Measurements from ENCODE around the gene MRTFB. TPM values are rescaled to one million over a fixed set of nuclear protein-coding genes. Genes with fewer than 3 reads are reported as not detected.

Gene MRTFB
- total RNA-seq, 1 experiment from 2014 or later: 29.8 TPM

GRCh38 chr16:14072360-14072759 lies 1.2 kb downstream of the MRTFB start:
- no peaks in the 10 kb centered on the region for H3K9me3 ChIP-seq (ENCODE audit: low read depth, low read length, poor library complexity, severe bottlenecking)
- POLR2A ChIA-PET (ENCODE audit: low non-redundant PET): no interaction called here
- no peaks in the 10 kb centered on the region for H3K36me3 ChIP-seq (ENCODE audit: insufficient read depth, low read length, poor library complexity, severe bottlenecking)
- H3K4me3 ChIP-seq (ENCODE audit: low read depth, low read length, poor library complexity, severe bottlenecking): peak overlapping the region; percentile 74
- DNase-seq (ENCODE audit: low spot score): no peak
- TF ChIP-seq EZH2 (IDR thresholded peaks at IDR 0.05; ENCODE audit: borderline replicate concordance, low read depth, low read length, poor library complexity, severe bottlenecking): no peak
- H3K4me1 ChIP-seq (ENCODE audit: insufficient read depth, low read length, poor library complexity, severe bottlenecking): no peaks in the 10 kb centered on the region
- CTCF ChIA-PET: no interaction called here
- intact Hi-C loops (cut with micrococcal nuclease; ENCODE audit: unreplicated experiment): loop anchor here (5.0 kb wide), 1 partner anchor 455 kb away; no protein-coding TSS in a partner anchor
- no peak overlapping the region for H3K27ac ChIP-seq (ENCODE audit: low read depth, low read length, poor library complexity, severe bottlenecking)
- no TSS peak for BruUV-seq (replicated peaks)
- H3K27me3 ChIP-seq (replicated peaks; ENCODE audit: insufficient read depth, low read depth, low read length, poor library complexity): no peaks in the 10 kb centered on the region

DNA sequence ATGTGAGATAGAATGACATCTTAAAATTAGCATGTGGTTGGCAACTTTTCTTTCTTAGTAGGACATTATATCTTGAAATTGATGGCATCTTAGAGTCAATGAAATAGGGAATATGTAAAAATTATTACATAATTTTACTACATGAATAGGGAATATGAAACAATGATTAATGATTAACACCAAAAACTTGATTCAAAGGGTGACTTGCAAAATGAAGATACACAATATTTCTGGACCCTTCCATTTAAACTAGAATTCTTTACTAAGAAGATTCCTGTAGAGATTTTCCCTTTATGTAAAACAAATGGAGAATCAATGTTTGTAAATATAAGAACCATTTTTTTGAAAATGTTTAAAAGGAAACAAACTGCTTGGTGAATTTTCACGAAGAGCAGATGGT lies 3.4 kb downstream of the MRTFB start:
- no peak for DNase-seq (ENCODE audit: low spot score)
- Histone ChIP-seq H3K36me3 (ENCODE audit: insufficient read depth, low read length, poor library complexity, severe bottlenecking) (no peaks in the 10 kb centered on the region), H3K27me3 (replicated peaks; ENCODE audit: insufficient read depth, low read depth, low read length, poor library complexity) (no peaks in the 10 kb centered on the region), H3K27ac (ENCODE audit: low read depth, low read length, poor library complexity, severe bottlenecking) (no peak overlapping the region), H3K9me3 (ENCODE audit: low read depth, low read length, poor library complexity, severe bottlenecking) (no peaks in the 10 kb centered on the region), H3K4me1 (ENCODE audit: insufficient read depth, low read length, poor library complexity, severe bottlenecking) (no peaks in the 10 kb centered on the region), H3K4me3 (ENCODE audit: low read depth, low read length, poor library complexity, severe bottlenecking) (no peak overlapping the region)
- intact Hi-C loops (cut with micrococcal nuclease; ENCODE audit: unreplicated experiment): loop anchor here (5.0 kb wide), 1 partner anchor 453 kb away; no protein-coding TSS in a partner anchor
- no peak for TF ChIP-seq EZH2 (IDR thresholded peaks at IDR 0.05; ENCODE audit: borderline replicate concordance, low read depth, low read length, poor library complexity, severe bottlenecking)
- TF ChIP-seq, protein P1, sequence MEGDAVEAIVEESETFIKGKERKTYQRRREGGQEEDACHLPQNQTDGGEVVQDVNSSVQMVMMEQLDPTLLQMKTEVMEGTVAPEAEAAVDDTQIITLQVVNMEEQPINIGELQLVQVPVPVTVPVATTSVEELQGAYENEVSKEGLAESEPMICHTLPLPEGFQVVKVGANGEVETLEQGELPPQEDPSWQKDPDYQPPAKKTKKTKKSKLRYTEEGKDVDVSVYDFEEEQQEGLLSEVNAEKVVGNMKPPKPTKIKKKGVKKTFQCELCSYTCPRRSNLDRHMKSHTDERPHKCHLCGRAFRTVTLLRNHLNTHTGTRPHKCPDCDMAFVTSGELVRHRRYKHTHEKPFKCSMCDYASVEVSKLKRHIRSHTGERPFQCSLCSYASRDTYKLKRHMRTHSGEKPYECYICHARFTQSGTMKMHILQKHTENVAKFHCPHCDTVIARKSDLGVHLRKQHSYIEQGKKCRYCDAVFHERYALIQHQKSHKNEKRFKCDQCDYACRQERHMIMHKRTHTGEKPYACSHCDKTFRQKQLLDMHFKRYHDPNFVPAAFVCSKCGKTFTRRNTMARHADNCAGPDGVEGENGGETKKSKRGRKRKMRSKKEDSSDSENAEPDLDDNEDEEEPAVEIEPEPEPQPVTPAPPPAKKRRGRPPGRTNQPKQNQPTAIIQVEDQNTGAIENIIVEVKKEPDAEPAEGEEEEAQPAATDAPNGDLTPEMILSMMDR (conservative IDR thresholded peaks at IDR 0.05; ENCODE audit: low read depth, low read length): no peak
- no TSS peak for BruUV-seq (replicated peaks)
- ChIA-PET POLR2A (ENCODE audit: low non-redundant PET) (no interaction called here), CTCF (no interaction called here)

DNA sequence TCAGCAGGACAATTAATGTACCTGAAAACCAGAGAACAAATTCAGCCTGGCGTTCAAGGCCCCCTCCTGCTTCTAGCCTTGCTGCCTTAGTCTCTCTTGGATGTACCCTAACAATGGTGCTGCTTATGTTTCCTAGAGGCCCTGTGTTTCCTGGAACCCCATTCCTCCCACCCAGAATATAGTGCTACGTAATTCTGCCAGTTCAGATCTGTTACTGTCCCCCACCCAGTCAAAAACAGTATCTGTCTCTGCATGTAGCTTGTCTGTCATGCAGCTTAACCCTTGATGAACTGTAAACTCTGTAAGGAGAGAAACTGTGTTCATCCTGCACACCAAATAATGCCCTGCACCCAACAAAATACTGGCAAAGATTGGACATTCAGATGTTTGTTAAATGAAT lies 6.8 kb downstream of the MRTFB start:
- CTCF ChIA-PET: no interaction called here
- Histone ChIP-seq H3K36me3 (ENCODE audit: insufficient read depth, low read length, poor library complexity, severe bottlenecking) (peaks cover 5% of the 10 kb centered on the region), H3K4me3 (ENCODE audit: low read depth, low read length, poor library complexity, severe bottlenecking) (no peak overlapping the region), H3K27me3 (replicated peaks; ENCODE audit: insufficient read depth, low read depth, low read length, poor library complexity) (no peaks in the 10 kb centered on the region), H3K4me1 (ENCODE audit: insufficient read depth, low read length, poor library complexity, severe bottlenecking) (no peaks in the 10 kb centered on the region), H3K9me3 (ENCODE audit: low read depth, low read length, poor library complexity, severe bottlenecking) (no peaks in the 10 kb centered on the region), H3K27ac (ENCODE audit: low read depth, low read length, poor library complexity, severe bottlenecking) (no peak overlapping the region)
- TF ChIP-seq, protein P1 (conservative IDR thresholded peaks at IDR 0.05; ENCODE audit: low read depth, low read length): no peak
- no peak for TF ChIP-seq EZH2 (IDR thresholded peaks at IDR 0.05; ENCODE audit: borderline replicate concordance, low read depth, low read length, poor library complexity, severe bottlenecking)
- DNase-seq (ENCODE audit: low spot score): no peak
- intact Hi-C loops (cut with micrococcal nuclease; ENCODE audit: unreplicated experiment): no loop called here
- POLR2A ChIA-PET (ENCODE audit: low non-redundant PET): no interaction called here
- no TSS peak for BruUV-seq (replicated peaks)

GRCh38 chr16:14086477-14086876 lies 15.4 kb downstream of the MRTFB start:
- intact Hi-C loops (cut with micrococcal nuclease; ENCODE audit: unreplicated experiment): no loop called here
- no peaks in the 10 kb centered on the region for H3K9me3 ChIP-seq (ENCODE audit: low read depth, low read length, poor library complexity, severe bottlenecking)
- ChIA-PET CTCF (no interaction called here), POLR2A (ENCODE audit: low non-redundant PET) (no interaction called here)
- no peaks in the 10 kb centered on the region for H3K36me3 ChIP-seq (ENCODE audit: insufficient read depth, low read length, poor library complexity, severe bottlenecking)
- no peak overlapping the region for H3K4me3 ChIP-seq (ENCODE audit: low read depth, low read length, poor library complexity, severe bottlenecking)
- H3K4me1 ChIP-seq (ENCODE audit: insufficient read depth, low read length, poor library complexity, severe bottlenecking): peaks cover 25% of the 10 kb centered on the region
- no peak overlapping the region for H3K27ac ChIP-seq (ENCODE audit: low read depth, low read length, poor library complexity, severe bottlenecking)
- H3K27me3 ChIP-seq (replicated peaks; ENCODE audit: insufficient read depth, low read depth, low read length, poor library complexity): no peaks in the 10 kb centered on the region
- BruUV-seq (replicated peaks): no TSS peak
- DNase-seq (ENCODE audit: low spot score): no peak
- TF ChIP-seq EZH2 (IDR thresholded peaks at IDR 0.05; ENCODE audit: borderline replicate concordance, low read depth, low read length, poor library complexity, severe bottlenecking): no peak
- TF ChIP-seq, protein P1 (conservative IDR thresholded peaks at IDR 0.05; ENCODE audit: low read depth, low read length): no peak
